CD4-positive, alpha-beta T cell treated with Interleukin-4 for 4 hours (primary cell): ENCODE data around the gene PRKCQ.
"Not testable (repeated sequence)": the region's sequence is repeated elsewhere in the genome, so short reads cannot be mapped to it uniquely, and the experiment has no call there.

Experiments
- DNase-seq: peaks from one replicate; pipeline ENCODE4 v3.0.0-alpha.2; 2020

Gene PRKCQ

GRCh38 chr10:6486309-6486708, 93.8 kb downstream of the PRKCQ start:
- DNase-seq, result no peak

- peak; percentile 34 for DNase-seq
Measured at GRCh38 chr10:6482737-6483357, 97.2 kb downstream of the PRKCQ start.

GRCh38 chr10:6478722-6479121, 101.4 kb downstream of the PRKCQ start:
- no peak for DNase-seq

- DNase-seq, result no peak
Measured at GRCh38 chr10:6476989-6477388, 103.1 kb downstream of the PRKCQ start.

GRCh38 chr10:6474871-6475270, 105.2 kb downstream of the PRKCQ start:
- no peak for DNase-seq

- DNase-seq, result peak; percentile 76
Measured at GRCh38 chr10:6473901-6474370, 106.1 kb downstream of the PRKCQ start.

- DNase-seq, result peak; percentile 82
Measured at GRCh38 chr10:6473430-6473829, 106.6 kb downstream of the PRKCQ start.

GRCh38 chr10:6472710-6473005, 107.4 kb downstream of the PRKCQ start:
- DNase-seq, result not testable (repeated sequence)

- no peak for DNase-seq
Measured at GRCh38 chr10:6470894-6471618, 109.0 kb downstream of the PRKCQ start.

- no peak for DNase-seq
Measured at GRCh38 chr10:6469661-6470060, 110.4 kb downstream of the PRKCQ start.

GRCh38 chr10:6465854-6466601, 114.0 kb downstream of the PRKCQ start:
- no peak for DNase-seq

- DNase-seq, result no peak
Measured at GRCh38 chr10:6465437-6465836, 114.6 kb downstream of the PRKCQ start.

GRCh38 chr10:6464862-6465430, 115.1 kb downstream of the PRKCQ start:
- DNase-seq, result no peak

GRCh38 chr10:6463366-6463765, 116.7 kb downstream of the PRKCQ start:
- DNase-seq, result no peak

GRCh38 chr10:6461961-6462360, 118.1 kb downstream of the PRKCQ start:
- no peak for DNase-seq

- no peak for DNase-seq
Measured at GRCh38 chr10:6460861-6461409, 119.1 kb downstream of the PRKCQ start.

- DNase-seq, result no peak
Measured at GRCh38 chr10:6458814-6459213, 121.3 kb downstream of the PRKCQ start.

- DNase-seq, result no peak
Measured at GRCh38 chr10:6457376-6457775, 122.7 kb downstream of the PRKCQ start.

GRCh38 chr10:6456067-6456466, 124.0 kb downstream of the PRKCQ start:
- DNase-seq, result no peak

- DNase-seq, result no peak
Measured at GRCh38 chr10:6455592-6455991, 124.5 kb downstream of the PRKCQ start.

- no peak for DNase-seq
Measured at GRCh38 chr10:6446711-6447110, 133.4 kb downstream of the PRKCQ start.

GRCh38 chr10:6445671-6446316, 134.3 kb downstream of the PRKCQ start:
- peak; percentile 71 for DNase-seq

GRCh38 chr10:6439875-6440274, 140.2 kb downstream of the PRKCQ start:
- DNase-seq, result not testable (repeated sequence)
